KMS-11 (cell line): ENCODE results near the gene ZNF564.

Experiments used
- H2AFZ ChIP-seq: fragments of 200-600 bp; sonication (generic); 2 replicates; pipeline ENCODE4 v1.6.1; 2016; ENCODE audit warnings: antibody characterized with exemption, mixed run types, low read depth
- H3K27ac ChIP-seq: fragments of 200-600 bp; sonication (generic); 2 replicates; pipeline ENCODE4 v1.6.1; 2016; ENCODE audit warnings: mild to moderate bottlenecking, mixed run types
- H3K27me3 ChIP-seq: fragments of 200-600 bp; sonication (generic); 2 replicates; pipeline ENCODE4 v1.6.1; 2017; ENCODE audit warnings: mild to moderate bottlenecking, low read depth, mixed run types, moderate library complexity; ENCODE audit not compliant: insufficient read depth
- H3K36me3 ChIP-seq: fragments of 200-600 bp; sonication (generic); 2 replicates; pipeline ENCODE4 v1.6.1; 2017; ENCODE audit warnings: mild to moderate bottlenecking, mixed run types; ENCODE audit not compliant: insufficient read depth
- H3K4me1 ChIP-seq: fragments of 200-600 bp; sonication (generic); 2 replicates; pipeline ENCODE4 v1.6.1; 2016; ENCODE audit warnings: mild to moderate bottlenecking, low read depth, mixed run types; ENCODE audit not compliant: poor library complexity, severe bottlenecking
- H3K4me2 ChIP-seq: fragments of 200-600 bp; sonication (generic); 2 replicates; pipeline ENCODE4 v1.7.0; 2016; ENCODE audit warnings: mild to moderate bottlenecking, mixed run types
- H3K4me3 ChIP-seq: fragments of 200-600 bp; sonication (generic); IDR thresholded peaks from 2 replicates; pipeline ENCODE4 v1.6.1; 2017; ENCODE audit warnings: low read depth, low read length, mixed read lengths; ENCODE audit not compliant: insufficient read depth
- H3K79me2 ChIP-seq: fragments of 200-600 bp; sonication (generic); 2 replicates; pipeline ENCODE4 v1.6.1; 2016; ENCODE audit warnings: low read depth, mixed run types; ENCODE audit not compliant: insufficient read depth
- H3K9ac ChIP-seq: fragments of 200-600 bp; sonication (generic); 2 replicates; pipeline ENCODE4 v1.6.1; 2016; ENCODE audit warnings: mild to moderate bottlenecking, mixed run types
- H4K20me1 ChIP-seq: fragments of 200-600 bp; sonication (generic); 2 replicates; pipeline ENCODE4 v1.6.1; 2016; ENCODE audit warnings: mild to moderate bottlenecking, mixed run types; ENCODE audit not compliant: insufficient read depth
- CTCF ChIP-seq: fragments of 200-600 bp; sonication (generic); conservative IDR thresholded peaks from 2 replicates; pipeline ENCODE4 v1.6.1; 2017; ENCODE audit warnings: low read depth, mild to moderate bottlenecking, antibody characterized with exemption, low read length, moderate library complexity, mixed read lengths

The ZNF564 gene

GRCh38 chr19:12546068-12546467 lies 5.2 kb downstream of the ZNF564 start:
- Histone ChIP-seq H3K9ac (no peak overlapping the region), H3K4me2 (no peak overlapping the region), H3K36me3 (no peaks in the 10 kb centered on the region; the same call in 1 of the 2 replicates), H2AFZ (no peak overlapping the region), H3K79me2 (peaks cover 27% of the 10 kb centered on the region; the same call in 1 of the 2 replicates), H3K27me3 (no peaks in the 10 kb centered on the region), H3K4me3 (no peak overlapping the region), H4K20me1 (no peaks in the 10 kb centered on the region), H3K27ac (no peak overlapping the region), H3K4me1 (peaks cover 6% of the 10 kb centered on the region)
- TF ChIP-seq CTCF = no peak

GRCh38 chr19:12545267-12545666 lies 6.0 kb downstream of the ZNF564 start:
- Histone ChIP-seq H4K20me1 (no peaks in the 10 kb centered on the region), H3K27ac (no peak overlapping the region), H3K4me2 (no peak overlapping the region), H2AFZ (no peak overlapping the region), H3K36me3 (no peaks in the 10 kb centered on the region; the same call in 1 of the 2 replicates), H3K4me1 (peaks cover 3% of the 10 kb centered on the region), H3K79me2 (peaks cover 20% of the 10 kb centered on the region; the same call in 1 of the 2 replicates), H3K27me3 (no peaks in the 10 kb centered on the region), H3K9ac (no peak overlapping the region), H3K4me3 (no peak overlapping the region)
- no peak for TF ChIP-seq CTCF

- no peak overlapping the region for H3K9ac ChIP-seq
- H3K27ac ChIP-seq = no peak overlapping the region
- no peak overlapping the region for H3K4me3 ChIP-seq
- peaks cover 11% of the 10 kb centered on the region; the same call in 1 of the 2 replicates for H3K79me2 ChIP-seq
- H3K36me3 ChIP-seq = no peaks in the 10 kb centered on the region; the same call in 1 of the 2 replicates
- no peaks in the 10 kb centered on the region for H4K20me1 ChIP-seq
- H3K4me1 ChIP-seq = no peaks in the 10 kb centered on the region
- H2AFZ ChIP-seq = no peak overlapping the region
- no peak overlapping the region for H3K4me2 ChIP-seq
- no peaks in the 10 kb centered on the region for H3K27me3 ChIP-seq
- TF ChIP-seq CTCF = no peak
Measured at GRCh38 chr19:12544401-12544876, 6.8 kb downstream of the ZNF564 start.

- TF ChIP-seq CTCF = no peak
- peaks cover 10% of the 10 kb centered on the region; the same call in 1 of the 2 replicates for H3K79me2 ChIP-seq
Measured at GRCh38 chr19:12543855-12544254, 7.4 kb downstream of the ZNF564 start.

More at GRCh38 chr19:12543855-12544254, 7.4 kb downstream of the ZNF564 start:
- Histone ChIP-seq H4K20me1 (no peaks in the 10 kb centered on the region), H3K27ac (no peak overlapping the region), H3K9ac (no peak overlapping the region), H3K4me2 (no peak overlapping the region), H3K36me3 (no peaks in the 10 kb centered on the region; the same call in 1 of the 2 replicates), H3K27me3 (no peaks in the 10 kb centered on the region), H3K4me1 (no peaks in the 10 kb centered on the region), H2AFZ (no peak overlapping the region), H3K4me3 (no peak overlapping the region)
